WI38 (cell line): ENCODE data around the gene P3H2.

ENCODE experiments used
- H3K4me3 ChIP-seq: 2 replicates; pipeline ENCODE4 v1.5.1; 2011; ENCODE audit warnings: low read depth, mild to moderate bottlenecking, control low read depth, low read length
- TF ChIP-seq, protein P1 (sequence below): IDR thresholded peaks from 2 replicates; pipeline ENCODE4 v1.5.1; 2012; ENCODE audit warnings: low read depth, mild to moderate bottlenecking, control low read depth, low read length

The P3H2 gene

DNA sequence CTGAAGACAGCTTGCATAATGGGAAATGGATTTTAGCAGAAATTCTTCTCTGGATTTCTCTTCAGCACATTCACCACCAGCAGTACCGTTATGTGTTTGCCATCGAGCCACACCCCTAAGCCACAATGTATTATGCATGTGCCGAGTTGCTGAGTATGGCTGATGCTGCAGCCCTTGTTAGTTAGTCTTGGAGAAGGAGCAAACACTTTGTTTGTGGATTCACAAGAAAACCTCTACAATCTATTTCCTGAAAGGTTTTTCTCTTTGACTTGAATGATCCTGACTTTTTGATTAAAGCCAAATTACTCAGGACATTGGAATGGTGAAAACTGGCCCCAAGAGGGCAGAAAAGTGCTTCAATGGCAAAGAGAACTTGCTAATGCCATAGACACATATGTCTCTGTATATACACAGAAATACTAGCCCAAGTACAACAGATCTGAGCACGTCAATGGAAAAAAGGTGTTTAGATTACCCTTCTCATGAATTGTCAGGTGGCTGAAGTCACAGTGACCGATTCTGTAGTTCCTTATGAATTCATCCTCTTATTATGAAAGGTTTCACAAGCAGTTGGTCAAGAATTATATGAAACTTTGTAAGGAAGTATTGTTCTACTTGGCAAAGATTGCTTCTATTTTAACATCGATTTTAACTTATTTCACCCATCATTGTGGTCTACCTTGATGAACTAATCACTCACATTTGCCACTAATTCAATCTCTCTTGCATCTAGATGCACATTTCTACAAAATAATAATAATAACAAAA is 103.0 kb downstream of the P3H2 start:
- TF ChIP-seq, protein P1, sequence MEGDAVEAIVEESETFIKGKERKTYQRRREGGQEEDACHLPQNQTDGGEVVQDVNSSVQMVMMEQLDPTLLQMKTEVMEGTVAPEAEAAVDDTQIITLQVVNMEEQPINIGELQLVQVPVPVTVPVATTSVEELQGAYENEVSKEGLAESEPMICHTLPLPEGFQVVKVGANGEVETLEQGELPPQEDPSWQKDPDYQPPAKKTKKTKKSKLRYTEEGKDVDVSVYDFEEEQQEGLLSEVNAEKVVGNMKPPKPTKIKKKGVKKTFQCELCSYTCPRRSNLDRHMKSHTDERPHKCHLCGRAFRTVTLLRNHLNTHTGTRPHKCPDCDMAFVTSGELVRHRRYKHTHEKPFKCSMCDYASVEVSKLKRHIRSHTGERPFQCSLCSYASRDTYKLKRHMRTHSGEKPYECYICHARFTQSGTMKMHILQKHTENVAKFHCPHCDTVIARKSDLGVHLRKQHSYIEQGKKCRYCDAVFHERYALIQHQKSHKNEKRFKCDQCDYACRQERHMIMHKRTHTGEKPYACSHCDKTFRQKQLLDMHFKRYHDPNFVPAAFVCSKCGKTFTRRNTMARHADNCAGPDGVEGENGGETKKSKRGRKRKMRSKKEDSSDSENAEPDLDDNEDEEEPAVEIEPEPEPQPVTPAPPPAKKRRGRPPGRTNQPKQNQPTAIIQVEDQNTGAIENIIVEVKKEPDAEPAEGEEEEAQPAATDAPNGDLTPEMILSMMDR = 0 out of 2 replicates have a peak, but pooled peaks have one; percentile 13

DNA sequence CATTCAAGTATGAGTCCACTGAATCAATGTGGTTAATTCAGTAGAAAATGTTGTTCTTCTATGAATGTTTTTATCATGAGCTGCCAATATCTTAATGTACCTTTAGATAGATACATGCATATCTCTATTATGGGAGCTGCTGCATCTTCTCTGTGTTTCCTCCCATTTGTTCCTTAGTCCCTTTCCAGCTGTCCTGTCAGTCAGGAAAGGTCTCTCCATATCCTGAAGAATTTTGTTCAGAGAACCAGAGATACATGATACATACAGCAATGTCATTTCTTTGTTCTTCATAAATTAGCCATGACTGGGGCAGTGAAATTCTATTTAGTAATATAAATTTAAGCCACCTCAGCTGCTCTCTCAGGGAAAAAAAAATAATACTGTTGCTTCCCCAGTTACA is 103.7 kb downstream of the P3H2 start:
- H3K4me3 ChIP-seq = no peak overlapping the region
- TF ChIP-seq, protein P1 = no peak

More for the DNA sequence above, 103.0 kb downstream of the P3H2 start:
- no peak overlapping the region for H3K4me3 ChIP-seq

DNA sequence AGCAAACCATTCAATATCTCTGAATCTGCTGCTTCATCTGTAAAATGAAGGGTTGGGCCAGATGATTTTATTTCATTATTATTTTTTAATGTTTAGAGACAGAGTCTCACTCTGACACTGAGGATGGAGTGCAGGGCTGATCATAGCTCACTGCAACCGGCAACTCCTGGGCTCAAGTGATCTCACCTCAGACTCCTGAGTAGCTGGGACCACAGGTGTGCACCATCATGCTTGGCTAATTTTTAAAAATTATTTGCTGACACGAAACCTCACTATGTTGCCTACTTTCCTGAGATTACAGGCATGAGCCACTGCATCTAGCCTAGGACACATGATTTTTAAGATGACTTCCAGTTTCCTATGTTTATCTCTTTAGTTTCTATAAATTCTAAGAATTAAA is 105.8 kb downstream of the P3H2 start:
- no peak overlapping the region for H3K4me3 ChIP-seq
- TF ChIP-seq, protein P1 = no peak

DNA sequence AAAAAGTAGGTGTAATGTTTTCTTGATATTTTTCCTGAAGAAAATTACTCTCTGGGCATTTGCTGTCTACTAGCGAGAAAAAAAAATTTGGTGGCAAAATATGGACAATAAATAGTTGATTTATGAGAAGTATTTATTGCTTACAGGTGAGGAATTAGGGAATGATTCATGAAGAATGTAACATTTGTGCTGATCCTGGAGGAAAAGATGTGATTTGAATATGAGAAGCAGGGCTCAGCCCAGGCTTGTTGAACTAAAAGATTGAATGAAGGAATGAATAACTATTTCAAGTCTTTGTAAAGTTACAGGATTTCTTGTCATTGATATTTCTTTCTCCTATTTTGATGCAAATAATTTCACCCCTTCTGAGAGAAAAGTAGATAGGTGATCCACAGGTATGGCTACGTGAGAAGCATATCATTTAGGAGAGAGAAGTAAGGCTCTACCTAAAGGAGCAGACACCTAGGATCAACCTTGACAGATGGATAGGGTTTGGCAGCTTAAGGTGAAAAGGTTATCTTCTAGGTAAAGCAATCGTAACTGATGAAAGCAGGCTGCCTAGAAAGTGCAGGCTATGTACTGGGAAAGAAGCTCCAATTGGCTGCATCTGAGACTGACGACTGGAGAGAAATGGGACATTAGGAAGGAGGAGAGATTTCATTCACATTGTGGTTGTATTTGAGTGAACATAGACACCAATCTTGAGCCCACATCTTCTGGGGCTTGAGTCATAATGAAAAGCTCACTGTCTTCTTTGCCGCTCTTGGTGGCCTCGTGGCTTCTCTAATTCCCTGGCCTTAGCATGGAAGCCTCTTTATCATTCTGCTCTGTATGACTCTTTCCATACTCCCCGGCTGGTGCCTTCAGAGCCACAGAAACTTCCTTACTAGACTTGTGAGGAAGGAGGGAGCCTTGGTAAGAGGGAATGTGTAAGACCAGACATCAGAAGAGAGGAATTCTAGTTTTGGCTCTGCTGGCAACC is 106.5 kb downstream of the P3H2 start:
- no peak overlapping the region for H3K4me3 ChIP-seq
- TF ChIP-seq, protein P1 = no peak

DNA sequence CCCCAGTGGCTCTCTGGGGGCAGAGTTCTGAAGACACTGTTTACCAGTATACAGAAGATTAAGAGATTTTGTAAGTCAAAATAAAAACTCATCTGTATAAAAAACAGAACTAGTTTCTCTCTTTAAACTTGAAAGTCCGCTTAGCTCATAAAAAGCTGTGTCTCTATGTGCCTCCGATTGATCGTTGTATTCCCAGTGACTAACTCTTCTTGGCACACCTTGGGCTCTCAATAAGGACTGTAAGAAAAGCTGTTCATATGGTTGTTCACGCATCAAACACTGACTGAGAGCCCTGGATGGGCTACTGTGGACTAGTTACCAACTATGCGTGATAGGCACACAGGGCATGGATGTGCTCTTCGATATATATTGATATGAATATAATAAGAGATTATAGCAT is 107.9 kb downstream of the P3H2 start:
- no peak overlapping the region for H3K4me3 ChIP-seq
- TF ChIP-seq, protein P1 = no peak

DNA sequence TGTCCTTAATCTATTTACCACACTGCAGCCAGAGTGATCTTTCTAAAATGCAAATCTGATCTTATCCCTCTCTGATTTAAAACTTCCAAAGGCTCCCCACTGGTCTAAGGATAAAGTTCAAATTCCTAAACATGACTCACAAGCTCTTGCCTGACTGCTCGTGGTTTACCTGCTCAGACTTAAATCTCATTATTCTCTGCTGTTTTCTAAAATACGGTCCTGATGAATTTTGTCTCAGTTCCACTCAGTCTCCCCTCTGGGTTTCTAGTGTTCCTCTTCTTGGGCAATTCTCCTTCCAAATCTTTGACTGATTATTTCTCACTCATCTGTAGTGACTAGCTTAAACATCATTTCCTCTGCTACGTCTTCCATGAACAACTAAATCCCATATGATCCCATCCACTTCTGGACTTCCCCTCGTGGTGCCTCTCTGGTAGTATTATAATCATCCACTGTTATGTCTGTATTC is 108.3 kb downstream of the P3H2 start:
- no peak overlapping the region for H3K4me3 ChIP-seq
- TF ChIP-seq, protein P1 = no peak
